C4-2B (cell line): Measurements from ENCODE around the gene TENT5A.

ENCODE experiments used
- CTCF ChIP-seq: fragments of 450-650 bp; conservative IDR thresholded peaks from 2 replicates; pipeline ENCODE4 v1.5.1; 2017; ENCODE audit warnings: mild to moderate bottlenecking
- ZFX ChIP-seq: fragments of 450-650 bp; IDR thresholded peaks from 2 replicates; pipeline ENCODE4 v1.6.1; 2017

DNA sequence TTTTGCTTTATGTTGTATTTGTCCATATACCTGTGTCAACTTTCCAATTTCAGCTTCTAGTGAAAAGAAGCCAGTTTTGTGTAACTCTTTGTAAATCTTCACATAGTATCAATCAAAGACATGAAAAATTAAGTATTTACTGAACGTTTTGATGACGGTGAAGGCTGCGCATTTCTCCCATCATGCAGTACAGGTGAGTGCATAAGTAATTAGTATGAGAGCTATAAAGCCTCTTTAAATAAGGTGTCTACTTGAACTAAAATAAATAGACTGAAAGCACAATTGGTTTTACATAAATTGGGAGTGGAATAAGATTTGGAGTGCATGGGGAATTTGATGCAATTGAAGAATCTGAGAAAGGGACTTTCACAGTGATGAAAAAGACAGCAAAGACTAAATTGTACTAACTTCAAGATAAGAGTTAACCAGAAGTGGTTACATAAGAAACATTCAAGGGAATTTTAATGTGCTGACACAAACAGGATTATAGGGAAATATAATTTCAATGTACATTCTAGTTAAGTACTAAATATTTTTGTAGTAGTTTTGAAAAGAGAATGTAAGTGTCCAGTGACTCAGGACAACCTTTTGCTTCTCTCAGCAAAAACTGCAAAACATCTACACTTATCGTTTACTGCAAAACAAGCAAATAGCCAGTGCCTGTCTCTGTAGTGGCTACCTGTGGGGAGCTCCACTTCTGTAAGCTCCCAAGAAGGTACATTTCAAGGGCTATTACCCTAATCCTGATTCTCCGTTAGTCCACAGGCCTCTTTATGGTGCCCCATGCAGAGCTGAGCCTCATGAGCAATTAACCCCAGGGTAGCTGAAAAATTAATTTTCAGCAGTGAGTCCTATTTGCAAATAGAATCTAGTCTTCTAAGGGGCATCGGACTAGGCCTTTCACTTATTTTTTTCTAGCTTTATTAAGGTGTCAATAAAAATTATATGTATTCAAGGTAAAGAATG, 13.0 kb downstream of the TENT5A start:
- TF ChIP-seq ZFX: no peak
- TF ChIP-seq CTCF: no peak
